Peyer's patch (tissue), 4 donors: Measurements from ENCODE around the gene SLX4.

Source experiments
- POLR2A ChIP-seq, 2 donors: fragments of 450-650 bp; IDR thresholded peaks; one replicate each; pipeline ENCODE4 v1.5.1; 2017; ENCODE audit warnings: antibody characterized with exemption in 2 of 2, mild to moderate bottlenecking in 2 of 2, moderate library complexity in 2 of 2
- TF ChIP-seq, protein P1 (sequence below), 6 experiments: fragments of 450-650 bp in 4 of 6; fragments of 200-600 bp in 2 of 6; sonication (generic) in 1 of 6; IDR thresholded peaks; one replicate each; pipeline ENCODE4 v1.5.1; 2017 to 2019; ENCODE audit warnings: antibody characterized with exemption in 6 of 6, mild to moderate bottlenecking in 3 of 6, moderate library complexity in 1 of 6

DNA sequence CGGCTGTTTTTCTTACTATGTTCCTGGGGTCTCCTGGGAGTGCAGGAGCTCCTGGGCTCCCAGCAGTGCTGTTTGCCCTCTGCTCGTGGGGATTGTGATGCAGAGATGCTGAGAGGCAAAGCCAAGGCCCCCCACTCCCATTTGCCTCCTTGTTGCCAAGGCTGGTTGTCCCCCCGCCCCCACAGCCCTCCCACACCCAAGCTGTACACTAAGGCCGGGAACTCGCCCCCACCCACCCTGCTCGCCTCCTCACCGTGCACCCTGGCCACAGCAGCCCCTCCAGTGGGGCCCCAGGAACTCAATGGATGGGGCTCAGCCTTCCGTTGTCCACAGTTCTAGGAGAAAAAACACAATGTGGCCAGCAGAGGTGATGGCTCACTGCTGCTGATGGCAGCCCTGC lies 44.4 kb downstream of the SLX4 start:
- TF ChIP-seq, protein P1, sequence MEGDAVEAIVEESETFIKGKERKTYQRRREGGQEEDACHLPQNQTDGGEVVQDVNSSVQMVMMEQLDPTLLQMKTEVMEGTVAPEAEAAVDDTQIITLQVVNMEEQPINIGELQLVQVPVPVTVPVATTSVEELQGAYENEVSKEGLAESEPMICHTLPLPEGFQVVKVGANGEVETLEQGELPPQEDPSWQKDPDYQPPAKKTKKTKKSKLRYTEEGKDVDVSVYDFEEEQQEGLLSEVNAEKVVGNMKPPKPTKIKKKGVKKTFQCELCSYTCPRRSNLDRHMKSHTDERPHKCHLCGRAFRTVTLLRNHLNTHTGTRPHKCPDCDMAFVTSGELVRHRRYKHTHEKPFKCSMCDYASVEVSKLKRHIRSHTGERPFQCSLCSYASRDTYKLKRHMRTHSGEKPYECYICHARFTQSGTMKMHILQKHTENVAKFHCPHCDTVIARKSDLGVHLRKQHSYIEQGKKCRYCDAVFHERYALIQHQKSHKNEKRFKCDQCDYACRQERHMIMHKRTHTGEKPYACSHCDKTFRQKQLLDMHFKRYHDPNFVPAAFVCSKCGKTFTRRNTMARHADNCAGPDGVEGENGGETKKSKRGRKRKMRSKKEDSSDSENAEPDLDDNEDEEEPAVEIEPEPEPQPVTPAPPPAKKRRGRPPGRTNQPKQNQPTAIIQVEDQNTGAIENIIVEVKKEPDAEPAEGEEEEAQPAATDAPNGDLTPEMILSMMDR (IDR thresholded peaks at IDR 0.05) = no peak
- TF ChIP-seq POLR2A (IDR thresholded peaks at IDR 0.05) = no peak
